PC-3 (cell line): Measurements from ENCODE around the gene PIAS4. TPM values are rescaled to one million over a fixed set of nuclear protein-coding genes. Genes with fewer than 3 reads are reported as not detected.

Experiments used
- ATAC-seq: fragments of 200-7000 bp; cut with Tn5 transposase; 2 replicates; pipeline ENCODE4 v1.9.1; 2020; ENCODE audit warnings: mild to moderate bottlenecking, moderate library complexity
- BruUV-seq: library from RNA; stranded (reverse); fragments of 400-500 nt; replicated peaks from 2 replicates; lab custom pipeline; 2021; lab: Mats Ljungman, UMichigan
- CTCF ChIA-PET: fragments of 300-600 bp; sonication (Branson Sonifier 250); formaldehyde crosslinking; loops from one replicate; lab custom pipeline; 2022; ENCODE audit warnings: antibody characterized with exemption; lab: Charles Lee
- POLR2A ChIA-PET: fragments of 300-600 bp; sonication (Branson Sonifier 250); formaldehyde crosslinking; loops from one replicate; lab custom pipeline; 2022; ENCODE audit warnings: antibody characterized with exemption; ENCODE audit not compliant: unreplicated experiment; lab: Charles Lee
- DNase-seq: peaks from one replicate; pipeline ENCODE4 v3.0.0-alpha.2; 2015
- H2AFZ ChIP-seq: fragments of 300-600 bp; sonication (generic); 2 replicates; pipeline ENCODE4 v1.6.0; 2016; ENCODE audit warnings: antibody characterized with exemption, low read length
- H3F3A ChIP-seq: fragments of 300-600 bp; sonication (generic); one replicate; pipeline ENCODE4 v1.6.0; 2017; ENCODE audit warnings: antibody characterized with exemption, low read length, control low read depth, mild to moderate bottlenecking; ENCODE audit not compliant: unreplicated experiment
- H3K27ac ChIP-seq: fragments of 300-600 bp; sonication (generic); 2 replicates; pipeline ENCODE4 v1.5.1; 2016; ENCODE audit warnings: mild to moderate bottlenecking, low read length
- H3K27me3 ChIP-seq: fragments of 300-600 bp; sonication (generic); 2 replicates; pipeline ENCODE4 v1.6.1; 2016; ENCODE audit warnings: low read length, mixed read lengths
- H3K36me3 ChIP-seq: fragments of 300-600 bp; sonication (generic); 2 replicates; pipeline ENCODE4 v1.6.1; 2016; ENCODE audit warnings: low read depth, mixed run types, low read length, mixed read lengths
- H3K4me1 ChIP-seq: fragments of 300-600 bp; sonication (generic); 2 replicates; pipeline ENCODE4 v1.5.1; 2016; ENCODE audit warnings: low read length; ENCODE audit not compliant: insufficient read depth
- H3K4me2 ChIP-seq: fragments of 300-600 bp; sonication (generic); 2 replicates; pipeline ENCODE4 v1.6.0; 2016; ENCODE audit warnings: low read length
- H3K4me3 ChIP-seq: fragments of 300-600 bp; sonication (generic); 2 replicates; pipeline ENCODE4 v1.5.1; 2016; ENCODE audit warnings: mild to moderate bottlenecking, low read length, mixed read lengths
- H3K79me2 ChIP-seq: fragments of 300-600 bp; sonication (generic); 2 replicates; pipeline ENCODE4 v1.6.1; 2017; ENCODE audit warnings: low read length, mixed read lengths
- H3K9ac ChIP-seq: fragments of 300-600 bp; sonication (generic); 2 replicates; pipeline ENCODE4 v1.6.0; 2016; ENCODE audit warnings: mild to moderate bottlenecking, low read length
- H3K9me2 ChIP-seq: fragments of 300-600 bp; sonication (generic); replicated peaks from 2 replicates; pipeline ENCODE4 v1.6.1; 2016; ENCODE audit warnings: mixed run types, low read length, mixed read lengths
- H3K9me3 ChIP-seq: fragments of 300-600 bp; sonication (generic); 2 replicates; pipeline ENCODE4 v1.6.1; 2016; ENCODE audit warnings: low read length, mixed read lengths
- H4K20me1 ChIP-seq: fragments of 300-600 bp; sonication (generic); 2 replicates; pipeline ENCODE4 v1.6.1; 2016; ENCODE audit warnings: low read length, mixed read lengths
- EZH2 ChIP-seq: fragments of 300-600 bp; sonication (generic); IDR thresholded peaks from one replicate; pipeline ENCODE4 v1.6.1; 2017; ENCODE audit warnings: antibody characterized with exemption, mild to moderate bottlenecking, low read length; ENCODE audit not compliant: unreplicated experiment
- EZH2phosphoT487 ChIP-seq: fragments of 300-600 bp; sonication (generic); IDR thresholded peaks from 2 replicates; pipeline ENCODE4 v1.6.1; 2018; ENCODE audit warnings: mild to moderate bottlenecking, antibody characterized with exemption, low read length, borderline replicate concordance
- intact Hi-C: fragments of 100-400 bp; cut with micrococcal nuclease; formaldehyde crosslinking; loops from 2 replicates; pipeline ENCODE4 v1.9.0; 2023
- total RNA-seq: library from RNA; depleted of rRNA; stranded (reverse); fragments of >200 nt; gene quantifications from 2 replicates; pipeline ENCODE4 v1.2.3, GENCODE V29; 2014
- TF ChIP-seq, protein P1 (sequence below): fragments of 300-600 bp; sonication (generic); conservative IDR thresholded peaks from 2 replicates; pipeline ENCODE4 v1.5.1; 2017; ENCODE audit warnings: antibody characterized with exemption, low read depth, mild to moderate bottlenecking, low read length

The PIAS4 gene
- total RNA-seq, 1 experiment from 2014 or later, result 21.0 TPM

GRCh38 chr19:3986260-3987041, 21.1 kb upstream of the PIAS4 start:
- Histone ChIP-seq H3K4me2 (peak overlapping the region; percentile 99), H3K9me3 (no peaks in the 10 kb centered on the region), H3K79me2 (peaks cover 39% of the 10 kb centered on the region), H2AFZ (peak overlapping the region; percentile 88), H3K4me3 (peak overlapping the region; percentile 97), H3K27me3 (no peaks in the 10 kb centered on the region), H3K9ac (peak overlapping the region; percentile 12; the same call in 1 of the 2 replicates), H3K9me2 (no peaks in the 10 kb centered on the region), H3K4me1 (peaks cover 20% of the 10 kb centered on the region), H3F3A (peaks cover 4% of the 10 kb centered on the region), H3K36me3 (peaks cover 34% of the 10 kb centered on the region), H4K20me1 (peaks cover 37% of the 10 kb centered on the region), H3K27ac (peak overlapping the region; percentile 17)
- BruUV-seq, result no TSS peak
- CTCF ChIA-PET, result no interaction called here
- POLR2A ChIA-PET, result no interaction called here
- intact Hi-C loops, result loop anchor here (5.0 kb wide), 2 partner anchors 216 to 224 kb away; partner anchors contain the start of genes APBA3 and MRPL54
- DNase-seq (peak; percentile 74), ATAC-seq (peak; percentile 44)
- TF ChIP-seq, protein P1, sequence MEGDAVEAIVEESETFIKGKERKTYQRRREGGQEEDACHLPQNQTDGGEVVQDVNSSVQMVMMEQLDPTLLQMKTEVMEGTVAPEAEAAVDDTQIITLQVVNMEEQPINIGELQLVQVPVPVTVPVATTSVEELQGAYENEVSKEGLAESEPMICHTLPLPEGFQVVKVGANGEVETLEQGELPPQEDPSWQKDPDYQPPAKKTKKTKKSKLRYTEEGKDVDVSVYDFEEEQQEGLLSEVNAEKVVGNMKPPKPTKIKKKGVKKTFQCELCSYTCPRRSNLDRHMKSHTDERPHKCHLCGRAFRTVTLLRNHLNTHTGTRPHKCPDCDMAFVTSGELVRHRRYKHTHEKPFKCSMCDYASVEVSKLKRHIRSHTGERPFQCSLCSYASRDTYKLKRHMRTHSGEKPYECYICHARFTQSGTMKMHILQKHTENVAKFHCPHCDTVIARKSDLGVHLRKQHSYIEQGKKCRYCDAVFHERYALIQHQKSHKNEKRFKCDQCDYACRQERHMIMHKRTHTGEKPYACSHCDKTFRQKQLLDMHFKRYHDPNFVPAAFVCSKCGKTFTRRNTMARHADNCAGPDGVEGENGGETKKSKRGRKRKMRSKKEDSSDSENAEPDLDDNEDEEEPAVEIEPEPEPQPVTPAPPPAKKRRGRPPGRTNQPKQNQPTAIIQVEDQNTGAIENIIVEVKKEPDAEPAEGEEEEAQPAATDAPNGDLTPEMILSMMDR, result peak; percentile 62
- TF ChIP-seq EZH2phosphoT487, result no peak
- no peak for TF ChIP-seq EZH2

- Histone ChIP-seq H3K36me3 (peaks cover 21% of the 10 kb centered on the region), H3K27me3 (no peaks in the 10 kb centered on the region), H3K27ac (no peak overlapping the region), H3F3A (peaks cover 4% of the 10 kb centered on the region), H3K79me2 (peaks cover 25% of the 10 kb centered on the region), H3K9me3 (no peaks in the 10 kb centered on the region), H3K9me2 (no peaks in the 10 kb centered on the region), H3K9ac (no peak overlapping the region), H3K4me1 (peaks cover 20% of the 10 kb centered on the region), H3K4me3 (peak overlapping the region; percentile 97), H2AFZ (peak overlapping the region; percentile 88), H3K4me2 (peak overlapping the region; percentile 99), H4K20me1 (peaks cover 24% of the 10 kb centered on the region)
- ATAC-seq (peak; percentile 30), DNase-seq (peak; percentile 87)
- CTCF ChIA-PET, result interaction anchor here (0.6 to 0.7 kb wide), 12 partner anchors 12 to 879 kb away, joined by 3 to 21 read pairs (median 9); partner anchors contain the start of gene PLIN3
- intact Hi-C loops, result loop anchor here (5.0 kb wide), 2 partner anchors 215 to 225 kb away; partner anchors contain the start of genes APBA3 and MRPL54
- TF ChIP-seq, protein P1, result peak; percentile 61
- no peak for TF ChIP-seq EZH2
- no TSS peak for BruUV-seq
- POLR2A ChIA-PET, result interaction anchor here (0.6 kb wide), 1 partner anchor 225 kb away, joined by 4 read pairs; no protein-coding TSS in a partner anchor
Measured at GRCh38 chr19:3987619-3988371, 19.7 kb upstream of the PIAS4 start.
